ENCODE data around the gene PHACTR2. TPM values are rescaled to one million over a fixed set of nuclear protein-coding genes. Genes with fewer than 3 reads are reported as not detected.

Gene PHACTR2
- total RNA-seq, 4 donors from 2014 or later = 39.8 to 99.0 (median 49.3) TPM

DNA sequence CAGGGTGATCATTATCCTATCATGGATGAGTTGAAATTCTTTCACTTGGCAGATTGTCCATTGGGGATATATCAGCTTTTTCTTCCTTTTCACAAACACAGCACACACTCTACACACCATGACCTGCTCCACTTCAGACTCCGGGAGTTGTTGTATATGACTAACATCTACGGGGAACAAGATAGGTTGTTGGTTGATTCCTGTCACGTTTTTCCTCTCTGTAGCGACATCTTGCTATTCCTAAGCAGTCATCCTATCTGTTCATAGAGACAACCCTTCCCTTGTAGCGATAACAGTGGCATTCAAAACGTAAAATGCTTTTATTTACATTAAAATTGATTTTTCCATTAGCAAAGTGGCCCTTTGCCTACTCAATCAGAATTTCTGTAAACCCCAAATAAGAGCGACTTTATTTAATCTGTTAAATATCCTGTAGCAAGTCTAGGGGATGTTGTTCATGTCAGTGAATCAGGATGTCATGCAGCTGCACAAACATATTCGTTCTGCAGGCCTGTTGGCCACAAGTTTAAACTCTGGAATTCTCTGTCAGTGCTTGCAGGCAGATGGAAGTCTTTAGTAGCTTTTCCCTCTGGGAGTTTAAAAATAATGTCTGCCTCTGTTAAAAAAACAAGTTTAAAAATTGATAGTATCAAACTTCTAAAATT is 23.1 kb downstream of the PHACTR2 start:
- no peak for DNase-seq
- H3K36me3 ChIP-seq = no peaks in the 10 kb centered on the region
- TF ChIP-seq, protein P1, sequence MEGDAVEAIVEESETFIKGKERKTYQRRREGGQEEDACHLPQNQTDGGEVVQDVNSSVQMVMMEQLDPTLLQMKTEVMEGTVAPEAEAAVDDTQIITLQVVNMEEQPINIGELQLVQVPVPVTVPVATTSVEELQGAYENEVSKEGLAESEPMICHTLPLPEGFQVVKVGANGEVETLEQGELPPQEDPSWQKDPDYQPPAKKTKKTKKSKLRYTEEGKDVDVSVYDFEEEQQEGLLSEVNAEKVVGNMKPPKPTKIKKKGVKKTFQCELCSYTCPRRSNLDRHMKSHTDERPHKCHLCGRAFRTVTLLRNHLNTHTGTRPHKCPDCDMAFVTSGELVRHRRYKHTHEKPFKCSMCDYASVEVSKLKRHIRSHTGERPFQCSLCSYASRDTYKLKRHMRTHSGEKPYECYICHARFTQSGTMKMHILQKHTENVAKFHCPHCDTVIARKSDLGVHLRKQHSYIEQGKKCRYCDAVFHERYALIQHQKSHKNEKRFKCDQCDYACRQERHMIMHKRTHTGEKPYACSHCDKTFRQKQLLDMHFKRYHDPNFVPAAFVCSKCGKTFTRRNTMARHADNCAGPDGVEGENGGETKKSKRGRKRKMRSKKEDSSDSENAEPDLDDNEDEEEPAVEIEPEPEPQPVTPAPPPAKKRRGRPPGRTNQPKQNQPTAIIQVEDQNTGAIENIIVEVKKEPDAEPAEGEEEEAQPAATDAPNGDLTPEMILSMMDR (IDR thresholded peaks at IDR 0.05) = no peak
- no peak for TF ChIP-seq POLR2A (IDR thresholded peaks at IDR 0.05)
- H3K9me3 ChIP-seq = no peaks in the 10 kb centered on the region
- H3K4me1 ChIP-seq = peaks cover 0 to 7% (median 0%) of the 10 kb centered on the region in 4 donors
- H3K4me3 ChIP-seq = no peak overlapping the region
- no peaks in the 10 kb centered on the region for H3K27me3 ChIP-seq
- peak overlapping the region in 1 of 4 donors; percentile 28 for H3K27ac ChIP-seq

DNA sequence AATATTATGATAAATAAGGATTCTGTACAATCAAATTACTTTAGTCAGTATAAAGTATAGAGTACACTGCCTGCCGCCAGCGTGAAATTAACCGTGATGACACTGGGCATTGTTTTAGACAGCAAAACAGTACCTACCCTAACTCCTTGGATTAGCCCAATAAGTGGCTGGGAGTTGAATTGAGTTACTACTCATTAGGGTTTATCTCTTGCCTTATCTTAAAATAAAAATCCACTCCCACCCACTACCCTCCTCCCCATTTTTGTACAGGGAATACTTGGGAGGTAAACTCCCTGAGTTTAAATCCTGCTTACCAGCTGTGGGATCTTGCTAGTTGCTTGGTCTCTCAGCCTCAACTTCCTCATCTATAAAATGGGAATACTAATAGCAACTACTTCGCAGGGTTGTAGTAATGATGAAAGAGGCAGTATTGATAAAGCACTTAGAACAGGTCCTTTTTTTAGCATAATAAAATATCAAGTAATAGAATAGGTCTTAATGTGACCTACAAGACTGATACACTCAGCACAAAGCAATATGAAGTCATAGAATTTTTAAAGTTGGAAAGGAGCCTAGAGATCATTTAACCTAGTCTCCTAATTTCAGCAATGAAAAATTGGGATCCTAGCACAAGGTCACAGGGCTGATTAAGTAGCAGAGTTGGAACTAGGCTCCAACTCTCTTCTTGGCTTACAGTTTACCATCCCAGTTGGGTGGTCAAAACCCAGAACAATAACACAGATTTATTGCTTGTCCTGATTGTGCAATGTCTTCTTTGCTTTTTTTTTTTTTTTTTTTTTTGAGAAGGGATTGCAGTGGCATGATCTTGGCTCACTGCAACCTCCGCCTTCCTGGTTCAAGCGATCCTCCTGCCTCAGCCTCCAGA is 23.8 kb downstream of the PHACTR2 start:
- Histone ChIP-seq H3K27me3 (no peaks in the 10 kb centered on the region), H3K4me1 (peaks cover 0 to 4% (median 0%) of the 10 kb centered on the region in 4 donors), H3K36me3 (no peaks in the 10 kb centered on the region), H3K9me3 (no peaks in the 10 kb centered on the region), H3K27ac (peak overlapping the region in 1 of 4 donors; percentile 28), H3K4me3 (no peak overlapping the region)
- TF ChIP-seq, protein P1 (IDR thresholded peaks at IDR 0.05) = no peak
- no peak for TF ChIP-seq POLR2A (IDR thresholded peaks at IDR 0.05)
- DNase-seq = no peak

DNA sequence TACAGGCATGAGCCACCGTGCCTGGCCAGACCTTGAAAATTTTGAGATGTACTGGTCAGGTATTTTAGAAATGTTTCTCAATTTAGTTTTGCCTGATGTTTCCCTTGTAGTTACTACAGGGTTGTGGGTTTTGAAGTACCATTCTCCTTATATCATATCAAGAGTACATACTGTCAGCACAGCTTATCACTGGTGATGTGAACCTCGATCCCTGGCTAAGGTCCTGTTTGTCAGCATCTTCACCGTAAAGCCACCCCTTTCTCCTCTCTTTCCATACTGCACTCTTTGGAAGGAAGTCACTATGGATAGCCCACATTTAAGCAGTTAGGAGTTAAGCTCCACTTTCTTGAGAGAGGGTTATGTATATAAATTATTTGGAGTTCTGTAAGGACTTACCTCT is 27.8 kb downstream of the PHACTR2 start:
- Histone ChIP-seq H3K27me3 (no peaks in the 10 kb centered on the region), H3K4me1 (no peaks in the 10 kb centered on the region), H3K4me3 (no peak overlapping the region), H3K9me3 (no peaks in the 10 kb centered on the region), H3K36me3 (no peaks in the 10 kb centered on the region), H3K27ac (no peak overlapping the region)
- no peak for TF ChIP-seq POLR2A (IDR thresholded peaks at IDR 0.05)
- TF ChIP-seq, protein P1 (IDR thresholded peaks at IDR 0.05) = no peak
- no peak for DNase-seq

DNA sequence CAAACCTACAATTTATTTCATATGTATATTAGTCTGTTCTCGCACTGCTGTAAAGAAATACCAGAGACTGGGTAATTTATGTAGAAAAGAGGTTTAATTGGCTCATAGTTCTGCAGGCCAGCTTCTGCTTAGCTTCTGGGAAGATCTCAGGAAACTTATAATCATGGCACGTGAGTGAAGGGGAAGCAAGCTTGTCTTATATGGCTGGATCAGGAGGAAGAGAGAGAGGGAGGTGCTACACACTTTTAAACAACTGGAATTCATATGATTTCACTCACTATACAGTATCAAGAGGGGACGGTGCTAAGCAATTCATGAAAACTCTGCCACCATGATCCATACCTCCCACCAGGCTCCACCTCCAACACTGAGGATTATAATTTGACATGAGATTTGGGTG is 29.9 kb downstream of the PHACTR2 start:
- no peak for TF ChIP-seq POLR2A (IDR thresholded peaks at IDR 0.05)
- TF ChIP-seq, protein P1 (IDR thresholded peaks at IDR 0.05) = no peak
- no peak for DNase-seq
- H3K4me1 ChIP-seq = no peaks in the 10 kb centered on the region
- H3K4me3 ChIP-seq = no peak overlapping the region
- no peaks in the 10 kb centered on the region for H3K9me3 ChIP-seq
- H3K27me3 ChIP-seq = no peaks in the 10 kb centered on the region
- no peaks in the 10 kb centered on the region for H3K36me3 ChIP-seq
- no peak overlapping the region for H3K27ac ChIP-seq

DNA sequence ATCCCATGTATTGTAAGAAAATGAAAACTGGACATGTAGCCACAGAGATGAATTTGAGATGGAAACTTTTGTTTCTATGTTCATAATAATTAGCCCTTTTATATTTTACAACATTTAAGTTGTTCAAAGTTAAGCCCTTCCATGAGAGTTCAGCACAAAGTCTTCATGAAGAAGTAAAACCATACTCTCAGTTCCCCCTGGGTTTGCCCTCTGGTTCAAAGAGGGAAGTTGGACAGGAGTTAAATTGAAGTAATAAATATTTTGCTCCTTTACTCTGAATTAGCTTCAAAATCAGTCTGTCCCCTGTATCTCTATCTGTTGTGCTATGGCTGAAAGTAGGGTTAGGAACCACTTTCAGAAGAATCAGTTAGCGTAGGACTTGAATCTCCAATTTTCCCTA is 31.1 kb downstream of the PHACTR2 start:
- no peaks in the 10 kb centered on the region for H3K4me1 ChIP-seq
- no peaks in the 10 kb centered on the region for H3K9me3 ChIP-seq
- H3K4me3 ChIP-seq = no peak overlapping the region
- no peaks in the 10 kb centered on the region for H3K27me3 ChIP-seq
- TF ChIP-seq, protein P1 (IDR thresholded peaks at IDR 0.05) = no peak
- TF ChIP-seq POLR2A (IDR thresholded peaks at IDR 0.05) = no peak
- DNase-seq = no peak
- H3K36me3 ChIP-seq = no peaks in the 10 kb centered on the region
- H3K27ac ChIP-seq = no peak overlapping the region
